K562 (cell line): Measurements from ENCODE around the gene PRAME. TPM values are rescaled to one million over a fixed set of nuclear protein-coding genes. Genes with fewer than 3 reads are reported as not detected.

ENCODE experiments used
- AFF1 ChIP-seq, 2 experiments: fragments of 450-650 bp; IDR thresholded peaks; 2 replicates each; pipeline ENCODE4 v1.6.1; 2018; ENCODE audit warnings: mild to moderate bottlenecking in 2 of 2, low read depth in 1 of 2; ENCODE audit not compliant: partially characterized antibody in 2 of 2
- GATAD2B ChIP-seq: fragments of 450-650 bp; IDR thresholded peaks from 2 replicates; pipeline ENCODE4 v1.6.1; 2017; ENCODE audit warnings: mild to moderate bottlenecking, borderline replicate concordance
- RBM14 ChIP-seq: fragments of 200-400 bp; formaldehyde crosslinking; IDR thresholded peaks from 2 replicates; pipeline ENCODE4 v1.6.1; 2018; ENCODE audit warnings: low read depth, mild to moderate bottlenecking, low read length, moderate library complexity, borderline replicate concordance; ENCODE audit not compliant: insufficient read depth
- RBM17 ChIP-seq: fragments of 200-400 bp; formaldehyde crosslinking; IDR thresholded peaks from 2 replicates; pipeline ENCODE4 v1.6.1; 2017; ENCODE audit warnings: low read depth, mild to moderate bottlenecking, low read length, borderline replicate concordance
- SP1 ChIP-seq: sonication (generic); formaldehyde crosslinking; IDR thresholded peaks from 2 replicates; pipeline ENCODE4 v1.8.1; 2022; ENCODE audit warnings: mild to moderate bottlenecking, missing genetic modification reagents
- STAT6 ChIP-seq: sonication (generic); formaldehyde crosslinking; IDR thresholded peaks from 2 replicates; pipeline ENCODE4 v1.8.1; 2023; ENCODE audit warnings: mild to moderate bottlenecking, missing genetic modification reagents
- TCF3 ChIP-seq: sonication (generic); formaldehyde crosslinking; IDR thresholded peaks from 2 replicates; pipeline ENCODE4 v1.4.0; 2020; ENCODE audit warnings: mild to moderate bottlenecking, missing genetic modification reagents
- ZNF253 ChIP-seq: fragments of 250-450 bp; sonication (Bioruptor Pico); conservative IDR thresholded peaks from 2 replicates; pipeline ENCODE4 v1.6.1; 2021; ENCODE audit warnings: mild to moderate bottlenecking
- ZNF277 ChIP-seq: fragments of 250-450 bp; sonication (Bioruptor Pico); IDR thresholded peaks from 2 replicates; pipeline ENCODE4 v1.8.0; 2022; ENCODE audit warnings: inconsistent platforms, mild to moderate bottlenecking, moderate library complexity, borderline replicate concordance
- polyA plus RNA-seq, 8 experiments: library from polyadenylated mRNA; depleted of rRNA in 4 of 8; stranded (reverse) in 5 of 8; unstranded in 3 of 8; fragments of >200 nt; fragmentation: Nextera tagmentation in 2 of 8; fragmentation: Illumina TruSeq in 1 of 8; extraction: Ambion mirVana in 2 of 8; extraction: Trizol in 1 of 8; gene quantifications; 2 replicates each; pipeline versions ENCODE4 v1.2.1 to v1.2.3, GENCODE V29; 2011 to 2014; ENCODE audit warnings: inconsistent platforms in 1 of 8, missing spikeins in 1 of 8
- total RNA-seq, 7 experiments: library from RNA; depleted of rRNA in 6 of 7; stranded (reverse); fragments of >200 nt in 6 of 7; fragmentation: Illumina TruSeq in 2 of 7; extraction: Trizol in 2 of 7; gene quantifications; 2 replicates each; pipeline versions ENCODE4 v1.2.1 to v1.2.3, GENCODE V29; 2011 to 2021; ENCODE audit warnings: low replicate concordance in 1 of 7
- TF ChIP-seq, protein P1 (sequence below): fragments of 250-450 bp; sonication (Bioruptor Pico); IDR thresholded peaks from 2 replicates; pipeline ENCODE4 v1.6.1; 2021; ENCODE audit warnings: mild to moderate bottlenecking

Gene PRAME
- total and polyA plus RNA-seq, 9 of the 15 experiments (the other 6 are each of a cell fraction or from before 2014, with no cell fraction given), result 662 to 2,141 (median 1,142) TPM

DNA sequence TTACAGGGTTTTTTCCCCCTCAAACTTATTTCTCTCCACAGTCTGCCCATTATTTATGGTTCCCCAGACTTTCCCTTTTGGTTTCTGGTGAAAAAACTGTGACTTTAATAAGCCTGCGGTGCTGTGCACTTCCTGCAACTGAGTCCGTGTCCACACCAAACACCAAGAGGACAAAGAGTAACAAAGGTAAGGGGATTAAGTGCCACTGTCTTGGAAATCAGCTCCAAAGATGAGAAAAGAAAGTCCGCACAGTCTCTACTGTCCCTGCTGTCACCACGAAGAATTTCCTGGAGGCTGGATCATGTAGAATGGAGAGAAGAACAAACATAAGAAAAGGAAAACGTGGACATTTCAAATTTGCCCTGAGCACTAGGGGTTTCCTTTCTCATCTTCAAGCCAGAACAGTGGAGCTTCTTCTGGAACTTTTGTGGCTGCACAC lies 17.9 kb upstream of the PRAME start (continued):
- TF ChIP-seq STAT6 (CRISPR knock-in tag) (no peak), ZNF253 (CRISPR knock-in tag) (no peak), AFF1 (IDR thresholded peaks at IDR 0.05; ENCODE audit: low read depth in 1 of 2, partially characterized antibody in 2 of 2) (no peak), RBM17 (no peak), ZNF277 (CRISPR knock-in tag) (no peak), GATAD2B (no peak), SP1 (CRISPR knock-in tag) (no peak), TCF3 (CRISPR knock-in tag) (no peak), RBM14 (no peak)
- TF ChIP-seq, protein P1, sequence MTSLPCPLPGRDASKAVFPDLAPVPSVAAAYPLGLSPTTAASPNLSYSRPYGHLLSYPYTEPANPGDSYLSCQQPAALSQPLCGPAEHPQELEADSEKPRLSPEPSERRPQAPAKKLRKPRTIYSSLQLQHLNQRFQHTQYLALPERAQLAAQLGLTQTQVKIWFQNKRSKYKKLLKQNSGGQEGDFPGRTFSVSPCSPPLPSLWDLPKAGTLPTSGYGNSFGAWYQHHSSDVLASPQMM (CRISPR knock-in tag), result 0 out of 2 replicates have a peak, but pooled peaks have one; percentile 60
